GM21515 (cell line): ENCODE results near the gene ACACB.

Experiments
- ATAC-seq: cut with Tn5 transposase; IDR thresholded peaks from one replicate; pipeline ENCODE4 v1.9.1; 2021; ENCODE audit not compliant: unreplicated experiment

Gene ACACB

GRCh38 chr12:109247831-109248654 is 131.7 kb downstream of the ACACB start:
- no peak for ATAC-seq

GRCh38 chr12:109250523-109250922 is 134.1 kb downstream of the ACACB start:
- no peak for ATAC-seq

- ATAC-seq = no peak
Measured at GRCh38 chr12:109252799-109253198, 136.4 kb downstream of the ACACB start.

GRCh38 chr12:109253913-109254544 is 137.6 kb downstream of the ACACB start:
- ATAC-seq = no peak

- ATAC-seq = no peak
Measured at GRCh38 chr12:109255377-109255776, 139.0 kb downstream of the ACACB start.

- ATAC-seq = no peak
Measured at GRCh38 chr12:109256011-109256410, 139.6 kb downstream of the ACACB start.

- ATAC-seq = no peak
Measured at GRCh38 chr12:109258201-109258600, 141.8 kb downstream of the ACACB start.

GRCh38 chr12:109258607-109259544 is 142.5 kb downstream of the ACACB start:
- ATAC-seq = no peak

- ATAC-seq = no peak
Measured at GRCh38 chr12:109259545-109259895, 143.1 kb downstream of the ACACB start.

GRCh38 chr12:109261087-109261486 is 144.7 kb downstream of the ACACB start:
- no peak for ATAC-seq

- no peak for ATAC-seq
Measured at GRCh38 chr12:109261939-109262338, 145.6 kb downstream of the ACACB start.

GRCh38 chr12:109263439-109263838 is 147.1 kb downstream of the ACACB start:
- no peak for ATAC-seq

- no peak for ATAC-seq
Measured at GRCh38 chr12:109264095-109264942, 147.9 kb downstream of the ACACB start.

- ATAC-seq = no peak
Measured at GRCh38 chr12:109264943-109265650, 148.7 kb downstream of the ACACB start.

GRCh38 chr12:109266106-109266879 is 149.9 kb downstream of the ACACB start:
- no peak for ATAC-seq

GRCh38 chr12:109267361-109267760 is 151.0 kb downstream of the ACACB start:
- ATAC-seq = no peak

GRCh38 chr12:109268896-109269295 is 152.5 kb downstream of the ACACB start:
- ATAC-seq = no peak

GRCh38 chr12:109269428-109269827 is 153.0 kb downstream of the ACACB start:
- no peak for ATAC-seq

- no peak for ATAC-seq
Measured at GRCh38 chr12:109270494-109270893, 154.1 kb downstream of the ACACB start.
